ENCODE results near the gene GOLPH3. TPM values are rescaled to one million over a fixed set of nuclear protein-coding genes. Genes with fewer than 3 reads are reported as not detected.

The GOLPH3 gene
- total and polyA plus RNA-seq, 2 experiments from 2014 or later = 68.5 to 96.1 TPM

DNA sequence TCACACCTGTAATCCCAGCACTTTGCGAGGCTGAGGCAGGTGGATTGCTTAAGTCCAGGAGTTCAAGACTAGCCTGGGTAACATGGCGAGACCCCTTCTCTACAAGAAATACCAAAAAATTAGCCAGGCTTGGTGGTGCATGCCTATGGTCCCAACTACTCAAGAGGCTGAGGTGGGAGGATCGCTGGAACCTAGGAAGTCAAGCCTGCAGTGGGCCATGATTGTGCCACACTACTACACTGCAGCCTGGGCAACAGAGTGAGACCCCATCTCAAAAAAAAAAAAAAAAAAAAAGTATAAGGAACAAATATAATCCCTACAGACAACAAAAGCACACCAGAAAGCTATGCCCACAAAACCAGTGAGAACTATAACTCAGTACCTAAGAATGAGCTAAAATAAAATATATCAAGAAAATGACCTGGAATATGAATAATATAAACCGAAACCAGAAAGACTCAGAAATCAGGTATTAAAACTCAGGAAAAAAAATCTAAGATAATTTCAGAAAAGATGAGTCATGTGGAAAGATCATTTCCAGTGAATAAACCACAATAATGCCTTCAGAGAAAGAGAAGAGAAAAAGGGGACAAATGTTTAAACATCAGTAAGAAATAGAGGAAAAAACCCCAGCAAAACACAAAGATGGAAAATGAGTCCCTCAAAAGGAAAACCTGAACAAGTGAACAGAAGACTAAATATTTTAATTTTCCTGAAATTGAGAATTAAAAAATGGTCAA, 57.4 kb downstream of the GOLPH3 start (continued):
- TF ChIP-seq CREB1 (CRISPR knock-in tag; IDR thresholded peaks at IDR 0.05; ENCODE audit: low read depth) = no peak
- TF ChIP-seq, protein P1, sequence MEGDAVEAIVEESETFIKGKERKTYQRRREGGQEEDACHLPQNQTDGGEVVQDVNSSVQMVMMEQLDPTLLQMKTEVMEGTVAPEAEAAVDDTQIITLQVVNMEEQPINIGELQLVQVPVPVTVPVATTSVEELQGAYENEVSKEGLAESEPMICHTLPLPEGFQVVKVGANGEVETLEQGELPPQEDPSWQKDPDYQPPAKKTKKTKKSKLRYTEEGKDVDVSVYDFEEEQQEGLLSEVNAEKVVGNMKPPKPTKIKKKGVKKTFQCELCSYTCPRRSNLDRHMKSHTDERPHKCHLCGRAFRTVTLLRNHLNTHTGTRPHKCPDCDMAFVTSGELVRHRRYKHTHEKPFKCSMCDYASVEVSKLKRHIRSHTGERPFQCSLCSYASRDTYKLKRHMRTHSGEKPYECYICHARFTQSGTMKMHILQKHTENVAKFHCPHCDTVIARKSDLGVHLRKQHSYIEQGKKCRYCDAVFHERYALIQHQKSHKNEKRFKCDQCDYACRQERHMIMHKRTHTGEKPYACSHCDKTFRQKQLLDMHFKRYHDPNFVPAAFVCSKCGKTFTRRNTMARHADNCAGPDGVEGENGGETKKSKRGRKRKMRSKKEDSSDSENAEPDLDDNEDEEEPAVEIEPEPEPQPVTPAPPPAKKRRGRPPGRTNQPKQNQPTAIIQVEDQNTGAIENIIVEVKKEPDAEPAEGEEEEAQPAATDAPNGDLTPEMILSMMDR (conservative IDR thresholded peaks at IDR 0.05; ENCODE audit: low read depth in 2 of 2) = no peak

DNA sequence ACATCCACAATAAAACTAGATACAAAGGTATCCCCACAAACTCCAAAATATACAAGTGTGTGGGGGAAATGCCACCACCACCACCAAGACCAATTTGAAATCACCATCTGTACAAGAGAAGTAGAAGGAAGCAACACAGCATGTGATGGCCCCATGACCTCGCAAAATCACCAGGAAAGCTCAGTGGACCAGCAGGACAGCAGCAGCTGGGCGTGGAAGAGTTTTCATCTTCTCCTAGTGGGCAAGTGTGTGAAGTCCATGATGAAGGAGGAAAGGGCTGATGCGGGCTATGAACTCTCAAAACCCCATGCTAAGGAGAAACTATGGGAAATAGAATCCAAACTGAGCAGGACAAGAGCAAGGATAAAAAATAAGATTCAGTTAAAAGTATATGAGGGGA, 58.1 kb downstream of the GOLPH3 start:
- H3K36me3 ChIP-seq (ENCODE audit: insufficient read depth) = peaks cover 5% of the 10 kb centered on the region; the same call in 1 of the 2 replicates
- H3K4me3 Mint-ChIP-seq = no peak overlapping the region
- no peaks in the 10 kb centered on the region for H3K9me3 Mint-ChIP-seq
- no peak overlapping the region for H3K27ac ChIP-seq (ENCODE audit: low read depth)
- no peaks in the 10 kb centered on the region for H3K9me2 ChIP-seq (ENCODE audit: insufficient read depth)
- no peak overlapping the region for H3K4me3 ChIP-seq
- 0 out of 2 replicates have a peak, but pooled peaks cover 3% of the 10 kb centered on the region for H3F3A ChIP-seq (replicated peaks; ENCODE audit: low read depth)
- ATAC-seq = peak; percentile 37; the same call in 2 of the 3 replicates
- peaks cover 68% of the 10 kb centered on the region for H3K36me3 Mint-ChIP-seq (ENCODE audit: low read depth)
- H3K27ac Mint-ChIP-seq = peak overlapping the region; percentile 25; the same call in 1 of the 2 replicates
- H2AFZ ChIP-seq = no peak overlapping the region
- H3K27me3 ChIP-seq (ENCODE audit: insufficient read depth) = no peaks in the 10 kb centered on the region
- peak; percentile 31 for DNase-seq (ENCODE audit: low spot score)
- H4K20me1 ChIP-seq (replicated peaks; ENCODE audit: insufficient read depth) = peaks cover 8% of the 10 kb centered on the region
- TF ChIP-seq, protein P1 (conservative IDR thresholded peaks at IDR 0.05; ENCODE audit: low read depth in 2 of 2) = peak in 1 of 2 experiments; percentile 23; a peak in 1 of 4 replicates
- TF ChIP-seq STAT1 (IDR thresholded peaks at IDR 0.05; ENCODE audit: unreplicated experiment) = no peak
- TF ChIP-seq JUNB (IDR thresholded peaks at IDR 0.05; ENCODE audit: unreplicated experiment) = no peak
- no peak for TF ChIP-seq ZNF331 (CRISPR knock-in tag; IDR thresholded peaks at IDR 0.05; ENCODE audit: low read depth)
- H3K27me3 Mint-ChIP-seq (ENCODE audit: insufficient read depth, low read depth, poor library complexity) = peaks cover 2% of the 10 kb centered on the region
- peaks cover 38% of the 10 kb centered on the region for H3K79me2 ChIP-seq (replicated peaks; ENCODE audit: insufficient read depth)
- H3K4me2 ChIP-seq = no peak overlapping the region
- H3K4me1 ChIP-seq (ENCODE audit: insufficient read depth) = no peaks in the 10 kb centered on the region
- peaks cover 5% of the 10 kb centered on the region; the same call in 2 of the 3 replicates for H3K4me1 Mint-ChIP-seq

DNA sequence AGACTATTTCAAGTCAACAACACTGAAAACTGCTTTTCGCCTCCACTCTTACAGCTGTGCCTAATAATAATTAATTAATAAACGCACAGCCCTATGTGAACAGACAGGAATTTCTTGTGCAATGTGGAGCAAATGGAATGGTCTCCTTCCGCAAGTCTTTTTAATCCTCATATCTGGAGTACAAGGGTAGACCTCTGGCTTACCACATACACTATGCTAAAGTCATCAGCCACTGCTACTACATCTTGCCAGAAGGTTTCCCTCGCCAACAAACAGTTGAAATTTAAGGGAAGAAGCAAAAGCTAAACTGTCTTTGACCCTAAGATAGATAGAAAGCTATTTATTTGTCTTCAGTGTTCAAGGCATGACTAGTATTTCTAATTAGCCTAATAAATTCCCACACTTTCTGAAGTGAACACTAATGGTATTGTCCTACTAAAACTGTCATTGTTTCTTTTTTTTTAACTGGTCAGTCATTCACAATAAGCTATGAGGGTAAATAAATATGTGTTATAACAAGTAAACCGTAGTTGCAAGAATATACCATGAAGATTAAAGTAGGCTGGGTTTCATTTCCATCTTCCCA, 63.9 kb downstream of the GOLPH3 start:
- Histone ChIP-seq H3K27me3 (ENCODE audit: insufficient read depth) (no peaks in the 10 kb centered on the region), H3F3A (replicated peaks; ENCODE audit: low read depth) (0 out of 2 replicates have a peak, but pooled peaks cover 3% of the 10 kb centered on the region), H3K4me1 (ENCODE audit: insufficient read depth) (no peaks in the 10 kb centered on the region), H2AFZ (no peak overlapping the region), H3K27ac (ENCODE audit: low read depth) (no peak overlapping the region), H3K79me2 (replicated peaks; ENCODE audit: insufficient read depth) (0 out of 2 replicates have a peak, but pooled peaks cover 6% of the 10 kb centered on the region), H3K4me2 (no peak overlapping the region), H3K9me2 (ENCODE audit: insufficient read depth) (no peaks in the 10 kb centered on the region), H3K4me3 (no peak overlapping the region), H3K36me3 (ENCODE audit: insufficient read depth) (peaks cover 41% of the 10 kb centered on the region), H4K20me1 (replicated peaks; ENCODE audit: insufficient read depth) (peaks cover 7% of the 10 kb centered on the region; the same call in 1 of the 2 replicates)
- DNase-seq (ENCODE audit: low spot score) (no peak), ATAC-seq (no peak)
- H3K36me3 Mint-ChIP-seq (ENCODE audit: low read depth) = peaks cover 80% of the 10 kb centered on the region
- H3K27me3 Mint-ChIP-seq (ENCODE audit: insufficient read depth, low read depth, poor library complexity) = peaks cover 2% of the 10 kb centered on the region
- peaks cover 4% of the 10 kb centered on the region; the same call in 1 of the 3 replicates for H3K9me3 Mint-ChIP-seq
- H3K4me1 Mint-ChIP-seq = no peaks in the 10 kb centered on the region
- no peak overlapping the region for H3K4me3 Mint-ChIP-seq
- H3K27ac Mint-ChIP-seq = no peak overlapping the region
- no peak for TF ChIP-seq EZH2 (IDR thresholded peaks at IDR 0.05; ENCODE audit: low read depth, unreplicated experiment)
- no peak for TF ChIP-seq JUNB (IDR thresholded peaks at IDR 0.05; ENCODE audit: unreplicated experiment)
- TF ChIP-seq, protein P2, sequence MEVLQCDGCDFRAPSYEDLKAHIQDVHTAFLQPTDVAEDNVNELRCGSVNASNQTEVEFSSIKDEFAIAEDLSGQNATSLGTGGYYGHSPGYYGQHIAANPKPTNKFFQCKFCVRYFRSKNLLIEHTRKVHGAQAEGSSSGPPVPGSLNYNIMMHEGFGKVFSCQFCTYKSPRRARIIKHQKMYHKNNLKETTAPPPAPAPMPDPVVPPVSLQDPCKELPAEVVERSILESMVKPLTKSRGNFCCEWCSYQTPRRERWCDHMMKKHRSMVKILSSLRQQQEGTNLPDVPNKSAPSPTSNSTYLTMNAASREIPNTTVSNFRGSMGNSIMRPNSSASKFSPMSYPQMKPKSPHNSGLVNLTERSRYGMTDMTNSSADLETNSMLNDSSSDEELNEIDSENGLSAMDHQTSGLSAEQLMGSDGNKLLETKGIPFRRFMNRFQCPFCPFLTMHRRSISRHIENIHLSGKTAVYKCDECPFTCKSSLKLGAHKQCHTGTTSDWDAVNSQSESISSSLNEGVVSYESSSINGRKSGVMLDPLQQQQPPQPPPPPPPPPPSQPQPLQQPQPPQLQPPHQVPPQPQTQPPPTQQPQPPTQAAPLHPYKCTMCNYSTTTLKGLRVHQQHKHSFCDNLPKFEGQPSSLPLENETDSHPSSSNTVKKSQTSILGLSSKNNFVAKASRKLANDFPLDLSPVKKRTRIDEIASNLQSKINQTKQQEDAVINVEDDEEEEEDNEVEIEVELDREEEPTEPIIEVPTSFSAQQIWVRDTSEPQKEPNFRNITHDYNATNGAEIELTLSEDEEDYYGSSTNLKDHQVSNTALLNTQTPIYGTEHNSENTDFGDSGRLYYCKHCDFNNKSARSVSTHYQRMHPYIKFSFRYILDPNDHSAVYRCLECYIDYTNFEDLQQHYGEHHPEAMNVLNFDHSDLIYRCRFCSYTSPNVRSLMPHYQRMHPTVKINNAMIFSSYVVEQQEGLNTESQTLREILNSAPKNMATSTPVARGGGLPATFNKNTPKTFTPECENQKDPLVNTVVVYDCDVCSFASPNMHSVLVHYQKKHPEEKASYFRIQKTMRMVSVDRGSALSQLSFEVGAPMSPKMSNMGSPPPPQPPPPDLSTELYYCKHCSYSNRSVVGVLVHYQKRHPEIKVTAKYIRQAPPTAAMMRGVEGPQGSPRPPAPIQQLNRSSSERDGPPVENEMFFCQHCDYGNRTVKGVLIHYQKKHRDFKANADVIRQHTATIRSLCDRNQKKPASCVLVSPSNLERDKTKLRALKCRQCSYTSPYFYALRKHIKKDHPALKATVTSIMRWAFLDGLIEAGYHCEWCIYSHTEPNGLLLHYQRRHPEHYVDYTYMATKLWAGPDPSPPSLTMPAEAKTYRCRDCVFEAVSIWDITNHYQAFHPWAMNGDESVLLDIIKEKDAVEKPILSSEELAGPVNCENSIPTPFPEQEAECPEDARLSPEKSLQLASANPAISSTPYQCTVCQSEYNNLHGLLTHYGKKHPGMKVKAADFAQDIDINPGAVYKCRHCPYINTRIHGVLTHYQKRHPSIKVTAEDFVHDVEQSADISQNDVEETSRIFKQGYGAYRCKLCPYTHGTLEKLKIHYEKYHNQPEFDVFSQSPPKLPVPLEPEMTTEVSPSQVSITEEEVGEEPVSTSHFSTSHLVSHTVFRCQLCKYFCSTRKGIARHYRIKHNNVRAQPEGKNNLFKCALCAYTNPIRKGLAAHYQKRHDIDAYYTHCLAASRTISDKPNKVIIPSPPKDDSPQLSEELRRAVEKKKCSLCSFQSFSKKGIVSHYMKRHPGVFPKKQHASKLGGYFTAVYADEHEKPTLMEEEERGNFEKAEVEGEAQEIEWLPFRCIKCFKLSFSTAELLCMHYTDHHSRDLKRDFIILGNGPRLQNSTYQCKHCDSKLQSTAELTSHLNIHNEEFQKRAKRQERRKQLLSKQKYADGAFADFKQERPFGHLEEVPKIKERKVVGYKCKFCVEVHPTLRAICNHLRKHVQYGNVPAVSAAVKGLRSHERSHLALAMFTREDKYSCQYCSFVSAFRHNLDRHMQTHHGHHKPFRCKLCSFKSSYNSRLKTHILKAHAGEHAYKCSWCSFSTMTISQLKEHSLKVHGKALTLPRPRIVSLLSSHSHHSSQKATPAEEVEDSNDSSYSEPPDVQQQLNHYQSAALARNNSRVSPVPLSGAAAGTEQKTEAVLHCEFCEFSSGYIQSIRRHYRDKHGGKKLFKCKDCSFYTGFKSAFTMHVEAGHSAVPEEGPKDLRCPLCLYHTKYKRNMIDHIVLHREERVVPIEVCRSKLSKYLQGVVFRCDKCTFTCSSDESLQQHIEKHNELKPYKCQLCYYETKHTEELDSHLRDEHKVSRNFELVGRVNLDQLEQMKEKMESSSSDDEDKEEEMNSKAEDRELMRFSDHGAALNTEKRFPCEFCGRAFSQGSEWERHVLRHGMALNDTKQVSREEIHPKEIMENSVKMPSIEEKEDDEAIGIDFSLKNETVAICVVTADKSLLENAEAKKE (CRISPR knock-in tag; IDR thresholded peaks at IDR 0.05) = no peak

Data from GM23338 (cell line).